Heart left ventricle (tissue), 13 donors: ENCODE results near the gene C8G.

Experiments
- POLR2A ChIP-seq, 2 donors: fragments of 450-650 bp; IDR thresholded peaks; one replicate each; pipeline ENCODE4 v1.6.1; 2017; ENCODE audit warnings: antibody characterized with exemption in 2 of 2, mild to moderate bottlenecking in 2 of 2, moderate library complexity in 2 of 2
- TF ChIP-seq, protein P1 (sequence below), 12 donors: fragments of 200-600 bp; sonication (generic) in 4 of 12; IDR thresholded peaks; one replicate each; pipeline versions ENCODE4 v1.5.0 to v1.8.0; 2018 to 2022; ENCODE audit warnings: antibody characterized with exemption in 12 of 12, mild to moderate bottlenecking in 5 of 12
- donor health status: ischemic (EF 13 %, LVEDD 7.1; RV severe dilation, severe dysfunction).
- donor health status: DM: no; HTN: yes; CAD: no.
- donor health status: DM: no; HTN: no; CAD: no.
- donor health status: ischemic (EF 25% LVEDD 6.9; RV normal size, moderate dysfunction).
- donor health status: ischemic (EF 25% LVEDD 5.7; RV mildly dilated, moderate dysfunction).
- donor health status: ischemic (EF 35%, LVEDD 5.7; RV mildly dilated, moderate dysfunction).
- donor health status: nonischemic (EF 11% LVEDD 7.7; RV severe dilation, severe dysfunction).
- donor health status: DM: yes; HTN: yes; CAD: no.
- donor health status: PGD.
- donor health status: ischemic (EF 29% LVEDD 5.4; RV normal size, mild dysfunction).
- donor health status: nonischemic (EF 23%, LVEDD 6.1; RV moderate dilation, normal function).

DNA sequence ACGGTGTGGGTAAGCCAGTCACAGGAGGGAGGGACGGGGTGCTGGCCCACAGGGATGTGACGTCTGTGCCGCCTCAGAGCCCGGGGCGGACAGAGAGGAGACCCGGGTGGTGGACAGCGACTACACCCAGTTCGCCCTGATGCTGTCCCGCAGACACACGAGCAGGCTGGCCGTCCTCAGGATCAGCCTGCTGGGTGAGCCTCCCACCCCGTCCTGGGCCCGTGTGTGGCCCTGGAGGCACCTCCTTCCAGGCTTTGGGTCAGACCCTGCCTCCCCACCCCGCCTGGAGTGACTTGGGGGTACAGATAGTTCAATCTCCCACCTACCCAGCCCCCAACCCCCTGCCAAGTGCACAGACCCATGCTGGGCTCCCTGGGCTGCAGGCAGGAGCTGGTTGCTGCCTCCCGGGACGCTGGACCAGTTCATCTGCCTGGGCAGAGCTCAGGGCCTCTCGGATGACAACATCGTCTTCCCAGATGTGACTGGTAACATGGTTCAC lies 8.8 kb downstream of the C8G start:
- TF ChIP-seq, protein P1, sequence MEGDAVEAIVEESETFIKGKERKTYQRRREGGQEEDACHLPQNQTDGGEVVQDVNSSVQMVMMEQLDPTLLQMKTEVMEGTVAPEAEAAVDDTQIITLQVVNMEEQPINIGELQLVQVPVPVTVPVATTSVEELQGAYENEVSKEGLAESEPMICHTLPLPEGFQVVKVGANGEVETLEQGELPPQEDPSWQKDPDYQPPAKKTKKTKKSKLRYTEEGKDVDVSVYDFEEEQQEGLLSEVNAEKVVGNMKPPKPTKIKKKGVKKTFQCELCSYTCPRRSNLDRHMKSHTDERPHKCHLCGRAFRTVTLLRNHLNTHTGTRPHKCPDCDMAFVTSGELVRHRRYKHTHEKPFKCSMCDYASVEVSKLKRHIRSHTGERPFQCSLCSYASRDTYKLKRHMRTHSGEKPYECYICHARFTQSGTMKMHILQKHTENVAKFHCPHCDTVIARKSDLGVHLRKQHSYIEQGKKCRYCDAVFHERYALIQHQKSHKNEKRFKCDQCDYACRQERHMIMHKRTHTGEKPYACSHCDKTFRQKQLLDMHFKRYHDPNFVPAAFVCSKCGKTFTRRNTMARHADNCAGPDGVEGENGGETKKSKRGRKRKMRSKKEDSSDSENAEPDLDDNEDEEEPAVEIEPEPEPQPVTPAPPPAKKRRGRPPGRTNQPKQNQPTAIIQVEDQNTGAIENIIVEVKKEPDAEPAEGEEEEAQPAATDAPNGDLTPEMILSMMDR (IDR thresholded peaks at IDR 0.05), result no peak
- no peak for TF ChIP-seq POLR2A (IDR thresholded peaks at IDR 0.05)
